ENCODE data around the gene SLC1A7.
"Not testable (repeated sequence)": the region's sequence is repeated elsewhere in the genome, so short reads cannot be mapped to it uniquely, and the experiment has no call there.

Gene SLC1A7

GRCh38 chr1:53188099-53188498, 45.7 kb upstream of the SLC1A7 start:
- no peak overlapping the region for H3K4me3 ChIP-seq (ENCODE audit: low read length)
- no peaks in the 10 kb centered on the region for H3K9me2 ChIP-seq (replicated peaks; ENCODE audit: control insufficient read depth, low read length)
- no peaks in the 10 kb centered on the region for H3K9me3 ChIP-seq (ENCODE audit: control insufficient read depth, insufficient read depth, low read length)
- H3K36me3 ChIP-seq (ENCODE audit: control insufficient read depth, low read length): no peaks in the 10 kb centered on the region
- H3K27ac ChIP-seq (ENCODE audit: low read depth, low read length): no peak overlapping the region
- H4K20me1 ChIP-seq (ENCODE audit: control insufficient read depth, insufficient read depth, low read depth, low read length): no peaks in the 10 kb centered on the region
- TF ChIP-seq CTCF (IDR thresholded peaks at IDR 0.05; ENCODE audit: low read depth, low read length, poor library complexity, severe bottlenecking): no peak
- no peak for TF ChIP-seq EZH2phosphoT487 (IDR thresholded peaks at IDR 0.05; ENCODE audit: borderline replicate concordance, low read length)
- H3K27me3 ChIP-seq (ENCODE audit: control insufficient read depth, low read length): peaks cover 13% of the 10 kb centered on the region
- H3K4me1 ChIP-seq (ENCODE audit: control insufficient read depth, low read length): peaks cover 7% of the 10 kb centered on the region; the same call in 1 of the 2 replicates
- no peak overlapping the region for H3K4me2 ChIP-seq (ENCODE audit: low read length)
- H3K79me2 ChIP-seq (ENCODE audit: control insufficient read depth, low read length): no peaks in the 10 kb centered on the region
- H3F3A ChIP-seq (ENCODE audit: control insufficient read depth, insufficient read depth): no peaks in the 10 kb centered on the region

GRCh38 chr1:53187401-53187800, 45.0 kb upstream of the SLC1A7 start:
- TF ChIP-seq EZH2phosphoT487 (IDR thresholded peaks at IDR 0.05; ENCODE audit: borderline replicate concordance, low read length) (no peak), CTCF (IDR thresholded peaks at IDR 0.05; ENCODE audit: low read depth, low read length, poor library complexity, severe bottlenecking) (no peak)
- H4K20me1 ChIP-seq (ENCODE audit: control insufficient read depth, insufficient read depth, low read depth, low read length): no peaks in the 10 kb centered on the region
- peaks cover 7% of the 10 kb centered on the region; the same call in 1 of the 2 replicates for H3K4me1 ChIP-seq (ENCODE audit: control insufficient read depth, low read length)
- H3K79me2 ChIP-seq (ENCODE audit: control insufficient read depth, low read length): no peaks in the 10 kb centered on the region
- no peaks in the 10 kb centered on the region for H3K9me3 ChIP-seq (ENCODE audit: control insufficient read depth, insufficient read depth, low read length)
- H3K27me3 ChIP-seq (ENCODE audit: control insufficient read depth, low read length): peaks cover 15% of the 10 kb centered on the region
- H3K4me2 ChIP-seq (ENCODE audit: low read length): no peak overlapping the region
- H3K36me3 ChIP-seq (ENCODE audit: control insufficient read depth, low read length): no peaks in the 10 kb centered on the region
- no peaks in the 10 kb centered on the region for H3F3A ChIP-seq (ENCODE audit: control insufficient read depth, insufficient read depth)
- no peak overlapping the region for H3K27ac ChIP-seq (ENCODE audit: low read depth, low read length)
- H3K9me2 ChIP-seq (replicated peaks; ENCODE audit: control insufficient read depth, low read length): no peaks in the 10 kb centered on the region
- no peak overlapping the region for H3K4me3 ChIP-seq (ENCODE audit: low read length)

GRCh38 chr1:53186533-53186932, 44.1 kb upstream of the SLC1A7 start:
- Histone ChIP-seq H3K27me3 (ENCODE audit: control insufficient read depth, low read length) (peaks cover 18% of the 10 kb centered on the region), H3K4me3 (ENCODE audit: low read length) (no peak overlapping the region), H3K9me3 (ENCODE audit: control insufficient read depth, insufficient read depth, low read length) (no peaks in the 10 kb centered on the region), H3K4me2 (ENCODE audit: low read length) (no peak overlapping the region), H4K20me1 (ENCODE audit: control insufficient read depth, insufficient read depth, low read depth, low read length) (no peaks in the 10 kb centered on the region), H3K36me3 (ENCODE audit: control insufficient read depth, low read length) (no peaks in the 10 kb centered on the region), H3K9me2 (replicated peaks; ENCODE audit: control insufficient read depth, low read length) (no peaks in the 10 kb centered on the region), H3K4me1 (ENCODE audit: control insufficient read depth, low read length) (peaks cover 7% of the 10 kb centered on the region; the same call in 1 of the 2 replicates), H3K79me2 (ENCODE audit: control insufficient read depth, low read length) (no peaks in the 10 kb centered on the region), H3F3A (ENCODE audit: control insufficient read depth, insufficient read depth) (no peaks in the 10 kb centered on the region), H3K27ac (ENCODE audit: low read depth, low read length) (no peak overlapping the region)
- no peak for TF ChIP-seq CTCF (IDR thresholded peaks at IDR 0.05; ENCODE audit: low read depth, low read length, poor library complexity, severe bottlenecking)
- no peak for TF ChIP-seq EZH2phosphoT487 (IDR thresholded peaks at IDR 0.05; ENCODE audit: borderline replicate concordance, low read length)

GRCh38 chr1:53185955-53186297, 43.5 kb upstream of the SLC1A7 start:
- not testable (repeated sequence) for H3K36me3 ChIP-seq (ENCODE audit: control insufficient read depth, low read length); H3K27ac ChIP-seq (ENCODE audit: low read depth, low read length); H3K79me2 ChIP-seq (ENCODE audit: control insufficient read depth, low read length); H3K4me3 ChIP-seq (ENCODE audit: low read length); H3F3A ChIP-seq (ENCODE audit: control insufficient read depth, insufficient read depth); H3K4me2 ChIP-seq (ENCODE audit: low read length); H3K4me1 ChIP-seq (ENCODE audit: control insufficient read depth, low read length); H3K9me2 ChIP-seq (replicated peaks; ENCODE audit: control insufficient read depth, low read length); H4K20me1 ChIP-seq (ENCODE audit: control insufficient read depth, insufficient read depth, low read depth, low read length); H3K9me3 ChIP-seq (ENCODE audit: control insufficient read depth, insufficient read depth, low read length)
- peaks cover 21% of the 10 kb centered on the region for H3K27me3 ChIP-seq (ENCODE audit: control insufficient read depth, low read length)
